SK-N-MC (cell line): ENCODE data around the gene MSH3.

Experiments
- EZH2 ChIP-seq: fragments of 200-600 bp; sonication (generic); IDR thresholded peaks from one replicate; pipeline ENCODE4 v1.6.1; 2017; ENCODE audit warnings: antibody characterized with exemption
- POLR2AphosphoS5 ChIP-seq: IDR thresholded peaks from 2 replicates; pipeline ENCODE4 v1.6.1; 2012; ENCODE audit warnings: mild to moderate bottlenecking, low read depth, low read length, borderline replicate concordance

GRCh38 chr5:80793354-80793753, 138.9 kb downstream of the MSH3 start:
- TF ChIP-seq POLR2AphosphoS5 (no peak), EZH2 (no peak)
